Stimulated activated CD8-positive, alpha-beta memory T cell treated with anti-CD3 and anti-CD28 coated beads, Interleukin-12 subunit alpha, Interleukin-12 subunit beta, amount 100 ng/mL, for 24 hours (primary cell): ENCODE results near the gene RPS6KA2.
"Not testable (repeated sequence)": the region's sequence is repeated elsewhere in the genome, so short reads cannot be mapped to it uniquely, and the experiment has no call there.

ENCODE experiments used
- DNase-seq: peaks from one replicate; pipeline ENCODE4 v3.0.0-alpha.2; 2020; ENCODE audit errors: extremely low read depth

Gene RPS6KA2

DNA sequence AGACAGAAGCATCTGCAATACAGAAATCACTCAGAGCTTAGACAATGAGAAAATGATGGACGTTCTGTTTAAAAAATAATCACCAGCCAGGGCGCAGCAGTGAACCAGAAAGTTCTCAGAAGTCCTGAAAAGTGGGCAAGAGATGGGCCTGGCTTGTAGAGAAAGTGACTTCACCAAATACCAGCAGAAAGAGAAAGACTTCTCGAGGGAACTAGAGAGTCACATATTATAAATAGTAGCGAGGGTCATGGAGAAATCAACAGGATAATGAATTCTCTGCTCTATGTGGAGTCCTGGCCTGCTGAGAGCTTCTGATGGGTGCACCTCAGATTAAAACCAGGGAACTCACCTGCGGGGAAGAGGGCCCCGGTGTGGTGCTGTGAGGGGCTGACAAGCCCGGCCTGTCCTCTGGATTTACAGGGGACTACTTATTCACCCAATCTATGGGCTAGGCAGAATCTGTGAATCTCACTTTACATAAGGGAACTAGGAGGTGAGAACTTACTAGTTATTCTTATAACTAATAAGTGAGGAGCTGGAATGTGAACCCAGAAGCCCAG is 35.0 kb downstream of the RPS6KA2 start:
- DNase-seq = no peak

DNA sequence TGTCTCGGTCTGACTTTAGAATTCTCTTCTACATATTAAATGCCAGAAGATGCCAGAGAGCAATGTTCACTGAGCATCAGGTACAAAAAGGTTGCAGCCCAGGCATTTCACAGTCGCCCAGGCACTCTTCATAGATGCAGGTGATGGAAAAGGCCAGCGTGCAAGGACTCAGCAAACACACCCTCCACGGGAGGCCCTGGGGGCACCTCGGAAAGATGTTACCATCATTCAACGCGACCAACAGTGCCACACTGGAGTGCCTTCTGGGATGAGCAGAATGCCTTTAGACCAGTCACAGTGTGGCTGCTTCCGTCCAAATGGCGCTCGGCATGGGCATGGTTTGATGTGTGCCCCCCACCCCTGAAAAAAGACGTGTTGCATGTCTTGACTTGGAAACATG is 36.0 kb downstream of the RPS6KA2 start:
- no peak for DNase-seq

DNA sequence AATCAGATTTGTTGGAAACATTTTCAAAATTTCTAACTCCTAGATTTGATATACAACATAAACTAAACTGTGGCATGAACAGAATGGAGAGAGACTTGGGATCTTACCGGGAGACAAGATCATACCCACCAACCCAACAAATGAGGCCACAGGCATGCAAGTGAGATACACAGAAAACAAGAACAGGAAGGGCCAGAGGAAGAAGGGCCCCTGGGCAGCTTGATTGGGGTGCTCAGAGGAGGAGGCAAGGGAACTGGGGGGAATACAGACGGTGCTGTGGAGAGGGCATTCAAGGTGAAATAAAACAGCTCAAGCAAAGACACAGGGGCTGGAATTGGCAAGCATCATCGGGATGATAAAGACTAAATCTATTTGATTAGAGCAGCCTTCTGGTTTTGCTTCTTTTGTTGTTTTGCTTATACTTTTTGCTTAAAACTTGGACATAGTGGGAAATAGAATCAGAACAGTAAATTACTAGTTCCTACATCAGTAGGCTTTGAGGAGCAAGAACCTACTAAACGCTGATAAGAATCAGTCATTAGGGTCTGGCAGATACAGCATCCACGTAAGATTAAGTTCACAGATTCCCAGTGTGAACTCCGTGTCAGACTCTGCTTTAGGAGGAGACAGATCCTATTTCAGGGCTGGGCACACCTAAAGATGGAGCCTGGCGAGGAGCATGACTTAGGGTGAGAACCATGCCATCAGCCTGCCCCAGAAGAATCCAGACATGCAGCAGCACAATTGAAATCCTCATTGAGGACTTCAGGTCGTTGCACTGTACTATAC is 37.1 kb downstream of the RPS6KA2 start:
- no peak for DNase-seq

DNA sequence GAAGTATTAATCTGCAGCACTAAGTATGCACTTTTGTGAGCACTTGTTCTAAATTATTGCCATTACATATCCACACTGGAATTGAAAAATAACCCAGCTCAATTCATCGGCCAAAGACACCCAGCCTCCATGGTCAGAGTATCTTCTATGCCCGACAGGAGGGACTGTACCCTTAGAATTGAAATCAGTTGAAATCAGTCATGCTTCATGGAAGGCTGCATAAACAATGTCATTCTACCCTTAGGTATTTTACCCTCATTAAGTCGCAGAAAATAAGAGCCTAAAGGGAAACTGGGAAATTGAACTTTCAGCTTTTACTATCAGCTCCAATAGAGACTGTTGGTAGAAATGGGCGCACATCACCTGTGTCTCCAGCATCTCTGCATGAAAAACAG is 37.7 kb downstream of the RPS6KA2 start:
- DNase-seq = no peak

DNA sequence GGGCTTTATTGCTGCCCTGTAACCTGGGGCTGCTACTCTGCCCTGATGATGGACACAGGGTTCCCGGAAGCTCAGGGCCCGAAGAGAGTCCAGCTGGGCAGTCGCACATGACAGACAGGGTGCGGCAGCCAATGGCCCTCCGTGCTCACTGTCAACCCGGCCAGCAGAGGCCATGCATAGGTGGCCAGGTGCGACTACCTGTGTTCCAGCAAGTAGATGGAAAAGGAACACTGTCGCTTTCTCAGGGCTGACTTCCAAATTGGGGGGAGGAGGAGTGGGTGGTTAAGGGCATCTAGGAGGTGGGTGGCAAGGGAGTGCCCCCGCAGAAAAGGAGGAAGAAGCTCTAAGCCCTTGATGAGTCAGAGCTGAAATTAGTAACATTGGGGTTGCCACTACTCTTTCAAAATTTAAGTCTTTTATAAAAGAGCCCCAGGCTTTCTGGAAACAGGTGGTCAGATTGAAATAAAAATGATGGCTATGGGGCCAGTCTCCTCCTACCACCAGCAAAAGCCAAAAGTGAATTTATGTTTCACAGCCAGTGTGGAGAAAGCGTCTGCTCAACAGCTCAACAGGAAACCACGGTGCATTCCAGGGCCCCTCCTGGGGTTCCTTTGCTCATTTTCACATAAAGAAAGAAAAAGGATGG is 38.2 kb downstream of the RPS6KA2 start:
- DNase-seq = no peak

DNA sequence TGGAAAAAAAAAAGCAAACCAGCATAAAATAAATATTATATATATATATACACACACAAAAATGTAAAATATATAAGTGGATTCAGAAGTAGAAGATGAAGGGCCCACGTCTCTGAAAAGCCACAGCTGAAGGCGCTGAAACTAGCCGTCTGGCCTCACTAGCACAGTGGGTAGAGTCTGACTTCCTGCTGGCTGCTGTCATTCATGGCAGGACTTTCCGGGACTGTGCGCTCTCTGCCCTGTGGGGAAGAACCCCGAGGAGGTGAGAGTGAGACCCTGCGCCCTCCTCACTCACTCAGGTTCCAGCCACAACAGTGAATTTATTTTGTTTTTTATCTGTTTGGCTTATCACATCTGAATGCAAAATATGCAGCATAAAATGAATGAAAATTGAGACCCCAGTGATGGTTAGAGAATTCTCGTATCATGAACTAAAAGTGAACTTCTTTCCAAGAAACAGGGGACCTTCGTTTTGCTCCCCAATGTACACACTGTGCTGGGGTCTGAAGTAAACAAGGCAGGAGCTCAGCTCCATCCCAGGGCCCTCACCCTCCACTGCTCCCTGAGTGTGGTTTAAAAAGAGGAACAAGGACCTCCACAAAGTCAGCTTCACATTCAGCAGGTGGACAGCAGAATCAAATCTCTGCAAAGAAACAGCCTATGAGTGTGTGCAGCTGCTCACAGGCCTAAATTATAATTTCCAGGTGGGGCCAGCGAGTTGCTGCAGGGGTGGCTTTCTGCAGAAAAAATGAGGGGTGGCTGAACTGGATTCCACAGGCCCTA is 39.2 kb downstream of the RPS6KA2 start:
- DNase-seq = no peak

DNA sequence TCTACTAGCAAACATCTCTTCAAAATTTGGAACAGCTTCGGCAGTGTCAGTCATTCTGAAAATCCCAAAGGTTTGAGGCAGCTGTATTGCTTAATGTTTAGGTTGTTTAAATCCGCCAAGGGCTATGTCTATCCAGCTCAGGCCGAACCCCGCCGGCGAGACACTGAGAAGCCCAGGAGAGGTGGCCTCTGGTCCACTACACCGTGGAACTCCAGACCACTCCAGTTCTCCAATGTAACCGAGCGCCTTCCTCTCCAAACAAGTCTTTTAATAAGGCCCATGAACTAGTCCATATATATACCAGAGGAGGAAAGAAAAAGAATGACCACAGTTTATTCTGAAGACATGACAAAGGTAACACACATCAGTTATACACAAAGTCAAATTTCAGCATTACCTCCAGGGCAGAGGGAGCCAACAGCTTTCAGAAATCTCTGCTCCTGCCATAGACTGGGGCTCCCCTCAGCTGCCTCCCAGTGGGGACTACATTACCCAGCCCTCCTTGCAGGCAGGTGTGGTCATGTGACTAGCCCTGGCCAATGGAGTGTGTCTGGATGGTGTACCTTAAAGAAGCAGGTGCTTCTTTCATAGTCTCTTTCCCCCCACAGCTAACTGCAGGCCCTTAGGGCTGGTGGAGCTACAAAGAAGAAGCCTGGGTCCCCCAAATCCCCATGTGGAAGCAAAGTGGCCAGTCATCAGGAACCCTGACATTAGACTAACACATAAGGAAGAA is 40.5 kb downstream of the RPS6KA2 start, which contains the start of gene RAMACL:
Gene RAMACL, minus strand, starts transcription at position 255 of the 733 bp plus-strand sequence. Its CDS starts 201 bp downstream, at position 54.
- no peak for DNase-seq

DNA sequence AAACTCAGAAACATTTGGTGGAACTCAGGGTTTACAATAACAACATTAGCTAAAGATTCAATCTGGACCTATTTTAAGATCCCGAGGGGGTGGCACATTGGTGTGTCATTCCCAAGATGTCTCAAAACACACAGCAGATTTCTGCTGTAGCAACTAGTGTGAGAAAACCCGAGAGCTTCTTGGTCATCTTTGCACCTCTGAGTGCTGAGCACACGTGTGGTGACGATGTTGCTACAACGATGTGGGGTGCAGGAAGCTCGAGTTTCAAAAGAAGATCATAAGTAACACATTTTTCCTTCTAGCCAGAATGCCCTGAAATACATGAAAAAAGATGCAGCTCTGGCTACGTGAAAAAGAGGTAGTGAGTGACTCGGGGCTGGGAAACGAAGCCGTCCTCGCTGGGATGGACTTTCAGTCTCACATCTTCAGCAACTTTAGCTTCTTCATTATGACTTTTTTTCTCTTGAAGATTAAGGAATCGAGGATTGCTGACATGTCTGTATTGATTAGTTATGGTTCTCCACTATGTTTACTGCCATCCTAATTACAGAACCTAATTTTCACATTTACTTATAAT is 42.1 kb downstream of the RPS6KA2 start:
- DNase-seq = no peak

DNA sequence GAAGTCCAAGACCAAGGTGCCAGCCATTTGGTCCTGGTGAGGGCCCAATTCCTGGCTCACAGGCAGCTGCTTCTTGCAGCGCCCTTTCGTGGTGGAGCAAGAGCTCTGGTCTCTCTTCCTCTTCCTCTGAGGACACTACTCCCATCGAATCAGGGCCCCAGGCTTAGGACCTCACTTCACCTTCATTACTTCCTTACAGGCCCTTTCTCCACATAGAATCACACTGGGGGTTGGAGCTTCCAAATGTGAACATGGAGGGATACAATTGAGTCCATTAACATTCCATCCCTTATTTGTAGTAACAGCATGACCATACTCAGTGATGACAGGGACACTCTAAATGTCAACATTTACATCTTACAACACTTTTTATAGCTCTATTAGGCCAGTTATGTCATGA is 42.9 kb downstream of the RPS6KA2 start:
- DNase-seq = no peak

DNA sequence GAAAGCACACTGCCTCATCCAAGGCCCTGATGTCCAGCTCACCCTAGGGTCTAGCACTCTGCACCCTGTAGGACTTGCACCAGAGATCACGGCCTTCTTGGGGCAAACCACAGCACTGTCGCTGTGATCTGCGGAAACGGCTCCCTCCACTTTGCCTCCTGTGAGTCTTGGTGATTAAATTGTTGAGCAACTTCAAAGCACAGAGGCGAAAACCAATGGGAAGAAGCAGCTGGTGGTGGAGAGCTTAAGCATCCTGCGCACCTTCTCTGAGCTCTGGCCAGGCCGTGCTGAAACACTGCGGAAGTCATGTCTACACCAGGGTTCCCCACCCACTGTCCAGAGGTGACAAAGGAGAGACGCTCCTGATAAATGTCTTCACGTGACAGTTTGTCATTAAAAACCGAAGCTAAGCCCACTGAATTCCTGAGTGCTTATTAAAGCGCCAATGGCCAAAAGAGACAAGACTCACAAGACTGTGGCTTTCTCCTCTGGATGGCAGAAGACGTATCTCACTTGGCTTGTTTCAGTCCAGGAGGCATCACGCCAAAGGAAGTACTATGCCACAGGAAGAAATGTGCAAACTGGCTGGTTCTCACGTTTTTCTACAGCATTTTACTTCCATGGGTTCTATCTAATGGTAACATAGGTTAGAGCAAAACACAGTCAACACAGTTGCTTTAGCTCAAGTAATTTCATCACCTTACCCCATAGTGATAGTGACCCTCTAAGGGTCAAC is 43.7 kb downstream of the RPS6KA2 start:
- DNase-seq = no peak

DNA sequence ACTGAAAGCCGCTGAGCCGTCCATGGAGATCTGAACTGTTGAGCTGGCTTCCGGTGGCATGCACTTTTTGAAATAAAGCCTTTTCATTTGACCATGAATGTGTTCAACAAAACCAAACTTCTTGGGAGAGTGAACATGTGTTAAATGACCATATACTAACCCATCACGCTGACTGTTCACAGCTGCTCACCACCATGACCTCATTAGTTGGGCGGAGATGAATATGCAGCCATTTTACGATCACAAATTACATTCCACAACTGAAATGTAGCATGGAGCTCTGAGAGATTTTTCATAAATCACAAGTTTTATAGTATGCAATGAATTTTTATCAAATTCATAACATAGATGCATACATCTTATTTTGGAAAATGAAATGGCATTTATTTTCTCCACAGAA is 44.8 kb downstream of the RPS6KA2 start:
- DNase-seq = no peak

DNA sequence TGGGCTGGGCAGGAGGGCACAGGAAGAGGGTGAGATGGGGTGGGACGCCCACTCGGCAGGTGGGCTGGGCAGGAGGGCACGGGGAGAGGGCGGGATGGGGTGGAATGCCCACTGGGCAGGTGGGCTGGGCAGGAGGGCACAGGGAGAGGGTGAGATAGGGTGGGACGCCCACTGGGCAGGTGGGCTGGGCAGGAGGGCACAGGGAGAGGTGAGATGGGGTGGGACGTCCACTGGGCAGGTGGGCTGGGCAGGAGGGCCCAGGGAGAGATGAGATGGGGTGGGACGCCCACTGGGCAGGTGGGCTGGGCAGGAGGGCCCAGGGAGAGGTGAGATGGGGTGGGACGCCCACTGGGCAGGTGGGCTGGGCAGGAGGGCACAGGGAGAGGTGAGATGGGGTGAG is 45.2 kb downstream of the RPS6KA2 start:
- not testable (repeated sequence) for DNase-seq

DNA sequence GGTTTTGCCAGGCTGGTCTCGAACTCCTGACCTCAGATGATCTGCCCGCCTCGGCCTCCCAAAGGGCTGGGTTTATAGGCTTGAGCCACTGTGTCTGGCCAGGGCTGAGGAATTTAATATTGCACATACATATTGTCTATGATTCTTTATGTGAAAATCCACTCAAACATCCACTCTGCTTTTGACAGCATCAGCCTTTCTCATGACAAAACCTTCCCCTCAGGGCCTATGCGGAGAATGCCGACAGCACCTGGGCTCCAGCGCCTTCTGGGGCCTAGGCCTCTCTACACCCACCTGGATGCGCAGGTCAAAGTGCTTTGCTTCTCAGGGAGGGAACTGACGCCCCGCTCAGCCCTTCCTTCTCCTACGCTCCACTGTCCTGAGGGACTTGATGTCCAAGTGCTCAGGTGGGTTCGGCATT is 46.0 kb downstream of the RPS6KA2 start:
- no peak for DNase-seq

DNA sequence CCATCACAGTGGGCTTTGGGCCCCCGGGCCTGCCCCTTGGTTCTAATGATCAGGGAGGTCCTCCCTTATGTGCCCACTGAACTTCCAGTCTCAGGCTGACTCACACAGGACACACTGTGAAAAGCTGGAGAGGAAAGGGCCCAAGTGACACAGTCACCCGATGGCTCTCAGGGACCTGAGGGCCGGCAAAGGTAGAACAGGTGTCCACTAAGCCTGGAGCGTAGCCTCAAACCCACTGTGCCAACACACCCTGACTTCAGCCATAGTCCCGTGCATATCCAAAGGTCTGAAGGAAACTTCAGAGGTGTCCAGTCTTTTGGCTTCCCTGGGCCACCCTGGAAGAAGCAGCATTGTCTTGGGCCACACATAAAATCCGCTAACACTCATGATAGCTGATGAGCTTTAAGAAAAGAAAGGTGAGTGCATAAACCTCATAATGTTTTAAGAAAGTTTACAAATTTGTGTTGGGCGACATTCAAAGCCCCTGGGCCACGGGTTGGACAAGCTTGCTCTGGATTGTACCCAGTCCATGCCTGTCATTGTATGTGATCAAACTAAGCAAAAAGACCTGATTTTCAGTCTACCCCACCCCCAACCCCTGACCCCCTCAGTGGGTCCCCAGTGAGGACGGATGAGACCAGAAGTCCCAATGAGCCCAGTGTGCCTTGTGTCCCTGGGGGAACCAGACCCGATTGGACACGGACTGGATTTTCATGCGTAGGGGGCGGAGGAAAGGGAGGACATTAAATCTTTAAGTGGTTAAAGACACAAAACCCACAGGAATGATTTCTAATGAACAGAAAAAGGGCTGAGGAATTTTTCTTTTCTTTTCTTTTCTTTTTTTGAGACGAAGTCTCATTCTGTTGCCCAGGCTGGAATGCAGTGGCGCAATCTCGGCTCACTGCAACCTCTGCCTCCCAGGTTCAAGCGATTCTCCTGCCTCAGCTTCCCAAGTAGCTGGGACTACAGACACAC is 46.7 kb downstream of the RPS6KA2 start:
- DNase-seq = no peak

DNA sequence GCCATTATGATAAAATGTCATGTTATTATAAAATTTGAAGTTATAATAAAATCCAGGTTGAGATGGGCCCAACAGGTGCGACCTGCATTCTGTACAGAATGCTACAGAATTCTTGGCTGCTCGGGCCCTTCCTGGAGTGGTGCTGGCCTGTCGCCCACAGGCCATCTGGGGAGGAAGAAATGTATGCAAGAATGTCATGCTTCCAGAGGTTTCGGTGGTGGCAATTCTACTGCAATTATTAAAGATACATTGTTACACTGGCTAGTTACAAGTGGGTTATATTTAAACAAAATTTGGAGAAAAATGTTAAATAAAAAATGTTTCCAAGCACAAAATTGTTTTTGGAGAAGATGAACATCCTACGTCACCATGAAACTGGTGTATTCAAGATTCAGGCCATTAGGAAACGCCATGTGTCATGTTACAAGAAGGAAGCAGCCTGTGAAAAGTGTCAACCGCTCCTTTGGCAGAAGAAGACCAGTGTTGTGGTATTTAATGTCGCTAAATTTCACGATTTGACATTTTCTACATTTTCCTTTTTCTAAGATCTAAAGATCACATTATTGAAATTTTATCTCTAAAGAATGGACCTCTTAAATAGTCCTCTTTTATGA is 47.7 kb downstream of the RPS6KA2 start:
- DNase-seq = no peak

DNA sequence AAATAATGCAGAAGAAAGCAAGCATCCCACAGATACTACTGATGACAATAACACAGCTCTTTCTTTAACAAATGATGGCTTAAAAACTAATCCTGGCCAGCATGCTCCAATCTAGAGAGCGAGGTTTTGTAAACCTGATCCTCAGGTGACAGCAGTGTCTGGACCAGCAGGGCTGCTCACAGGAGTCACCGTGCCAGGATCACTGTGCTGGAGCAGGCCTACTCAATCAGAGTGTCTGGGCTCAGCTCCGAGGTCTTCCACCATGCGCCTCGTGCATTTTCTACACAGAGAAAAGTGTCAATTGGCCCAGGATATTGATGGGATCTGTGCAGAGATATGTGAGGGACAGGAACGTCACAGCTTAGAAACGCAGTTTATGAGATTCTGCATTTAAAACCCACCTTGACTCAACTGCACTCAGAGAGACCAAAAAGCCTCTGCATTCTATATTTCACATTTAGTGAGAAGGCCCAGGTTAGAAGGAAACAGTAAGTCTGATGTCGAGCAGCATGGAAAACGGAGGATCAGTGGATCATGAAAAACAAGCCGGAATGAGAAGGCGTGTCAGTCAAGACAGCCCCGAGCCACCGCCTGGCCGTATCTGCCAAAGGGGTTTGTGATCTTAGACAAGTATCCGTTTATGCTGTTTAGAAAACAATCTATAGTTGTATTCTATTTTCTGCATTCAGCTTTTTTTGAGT is 48.4 kb downstream of the RPS6KA2 start:
- no peak for DNase-seq

DNA sequence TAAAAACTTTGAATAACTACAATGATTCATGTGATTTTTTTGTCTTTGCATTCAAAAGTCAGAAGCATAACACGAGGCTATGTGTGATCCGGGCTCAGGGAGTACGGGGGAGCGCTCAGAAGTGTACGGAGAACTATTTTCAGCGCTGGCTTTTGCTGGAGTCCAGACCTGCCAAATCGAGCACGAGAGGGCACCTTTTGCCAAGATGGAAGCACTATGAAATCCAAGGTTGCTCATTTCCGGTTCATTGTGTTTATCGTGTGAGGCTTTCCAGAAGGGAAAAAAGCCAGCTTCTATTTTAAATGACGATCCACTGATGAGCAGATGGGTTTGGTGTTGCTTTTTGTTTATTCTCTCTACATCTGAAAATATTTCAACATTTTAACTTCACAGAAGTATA is 51.8 kb downstream of the RPS6KA2 start:
- no peak for DNase-seq

DNA sequence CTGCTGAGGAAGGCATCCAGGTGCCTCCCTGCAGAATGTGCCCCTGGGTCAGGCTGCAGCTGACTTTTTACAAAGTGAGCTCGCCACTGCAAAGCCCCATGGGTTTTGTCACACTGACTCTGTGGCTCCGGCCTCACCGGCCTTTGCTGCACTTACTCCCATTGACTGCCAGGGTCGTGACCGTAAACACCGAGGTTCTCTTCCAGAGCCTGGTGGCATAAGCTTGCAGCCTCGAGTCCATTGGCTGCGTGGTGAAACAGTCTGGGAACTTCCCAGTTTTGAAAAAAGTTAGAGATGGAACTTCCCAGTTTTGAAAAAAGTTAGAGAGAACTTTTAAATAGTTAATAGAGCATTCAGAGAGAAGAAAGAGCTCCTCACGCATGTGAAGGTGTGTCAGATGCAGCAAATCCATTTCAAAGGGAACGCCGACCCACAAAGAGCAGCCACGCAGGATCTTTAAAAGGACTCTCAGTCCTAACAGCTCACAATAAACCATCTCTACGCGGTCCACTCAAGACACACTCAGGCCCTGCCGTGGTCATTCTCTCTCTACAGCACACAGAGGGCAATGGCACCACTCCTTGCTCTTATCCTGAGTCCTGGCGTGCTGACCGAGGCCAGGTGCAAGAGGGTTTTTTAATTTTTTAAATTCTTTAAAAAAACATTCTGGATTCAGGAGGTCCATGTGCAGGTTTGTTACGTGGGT is 53.4 kb downstream of the RPS6KA2 start:
- DNase-seq = no peak
